ENCODE data around the gene TIGD1.
A peak's percentile ranks its signal among the peaks of the same experiment; 100 is the strongest.

Gene TIGD1

GRCh38 chr2:232521959-232522622, 28.3 kb downstream of the TIGD1 start:
- peak; percentile 20 for DNase-seq

DNA sequence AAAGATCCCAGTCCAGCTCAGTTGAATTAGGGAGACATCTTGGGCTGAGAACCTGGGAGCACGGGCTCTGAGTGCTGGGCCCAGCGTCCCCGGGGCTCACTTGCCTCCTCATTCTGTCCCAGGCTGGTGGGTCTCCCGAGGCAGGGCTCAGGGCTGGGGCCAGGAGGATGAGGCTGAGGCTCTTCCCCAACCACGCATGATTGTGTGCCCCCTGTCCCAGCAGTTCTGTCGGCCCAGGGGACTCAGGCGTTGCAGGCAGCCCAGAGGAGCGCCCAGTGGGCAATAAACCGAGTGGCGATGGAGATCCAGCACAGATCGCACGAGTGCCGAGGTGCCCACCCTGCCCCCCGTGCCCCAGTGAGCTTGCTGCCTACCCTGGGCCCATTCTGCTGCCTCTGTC, 29.3 kb downstream of the TIGD1 start:
- no peak for DNase-seq

DNA sequence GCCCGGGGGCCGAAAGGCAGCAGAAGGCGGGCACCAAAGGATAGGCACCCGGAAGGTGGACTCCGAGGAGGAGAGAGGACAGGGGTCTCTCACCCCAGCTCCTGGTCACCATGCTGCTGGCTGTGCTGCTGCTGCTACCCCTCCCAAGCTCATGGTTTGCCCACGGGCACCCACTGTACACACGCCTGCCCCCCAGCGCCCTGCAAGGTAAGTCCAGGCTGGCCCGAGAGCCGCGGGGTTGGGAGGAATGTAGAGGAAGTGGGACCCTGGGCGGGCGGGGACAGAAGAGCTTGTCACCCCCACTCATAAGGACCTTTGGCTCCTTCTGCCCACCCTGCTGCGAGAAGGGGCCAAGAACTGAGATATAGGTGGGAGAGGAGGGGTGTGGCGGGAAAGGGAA, 29.9 kb downstream of the TIGD1 start:
- no peak for DNase-seq

DNA sequence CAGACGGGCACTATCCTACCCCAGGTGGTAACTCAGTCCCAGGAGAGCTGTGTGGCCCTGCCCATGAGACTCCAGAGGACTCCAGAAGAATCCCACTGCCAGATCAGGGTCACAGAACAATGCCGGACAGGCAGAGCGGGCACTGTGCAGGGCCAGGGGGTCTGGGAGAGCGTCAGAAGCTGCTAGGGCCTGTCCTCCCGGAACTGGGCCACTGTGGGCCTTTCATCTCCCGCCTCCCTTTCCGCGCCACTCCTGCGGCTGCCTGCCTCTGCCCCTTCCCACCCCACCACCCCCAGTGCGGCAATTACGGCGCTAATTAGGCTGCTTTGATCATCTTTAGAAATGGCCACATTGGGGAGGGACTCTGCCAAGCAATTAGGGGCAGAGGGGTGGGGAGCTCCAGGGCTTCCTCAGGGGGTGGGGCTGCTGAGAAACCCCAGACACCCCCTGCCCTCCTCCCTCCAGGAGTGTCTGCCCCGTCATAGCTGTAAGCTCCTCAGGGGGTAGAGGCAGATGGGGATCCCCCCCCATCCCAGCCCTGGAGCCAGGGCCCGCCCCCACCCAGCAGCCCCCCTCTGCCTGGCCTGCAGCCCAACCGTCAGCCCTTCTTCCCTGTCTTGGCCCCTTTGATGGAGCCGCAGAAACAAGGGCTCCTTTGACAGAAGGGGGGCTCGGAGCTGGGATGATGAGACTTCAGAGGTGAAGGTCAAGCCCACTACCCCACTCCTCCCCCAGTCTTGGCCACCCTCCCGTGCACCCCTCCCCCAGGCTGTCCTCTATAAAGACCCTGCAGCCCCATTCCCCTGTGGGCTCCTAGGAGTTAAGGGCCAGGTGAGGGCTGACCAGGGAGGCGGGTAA, 30.5 kb downstream of the TIGD1 start, which contains the start of gene PRSS56:
PRSS56 (plus strand) TSS at position 808 of the 858 bp plus-strand sequence. CDS start 211 bp downstream, outside the sequence.
- no peak for DNase-seq

DNA sequence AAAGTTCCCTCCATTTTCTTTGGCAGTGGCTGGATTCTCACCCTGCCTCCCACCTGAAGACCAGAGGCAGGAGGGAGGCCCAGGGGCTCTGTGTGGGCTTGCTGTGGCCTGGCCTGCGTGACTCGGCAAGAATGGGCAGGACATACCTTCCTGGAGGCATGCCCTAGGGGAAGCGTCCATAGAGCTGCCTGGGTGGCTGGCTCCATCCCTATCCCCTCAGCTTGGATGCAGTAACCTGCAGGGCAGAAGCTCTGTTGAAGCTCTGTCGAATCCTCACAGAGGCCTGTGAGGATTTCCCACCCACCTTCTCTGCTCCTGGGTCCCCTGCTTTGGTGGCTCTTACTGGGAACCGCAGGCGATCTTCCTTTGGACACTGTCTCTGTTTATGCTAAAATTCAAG, 31.5 kb downstream of the TIGD1 start:
- no peak for DNase-seq

DNA sequence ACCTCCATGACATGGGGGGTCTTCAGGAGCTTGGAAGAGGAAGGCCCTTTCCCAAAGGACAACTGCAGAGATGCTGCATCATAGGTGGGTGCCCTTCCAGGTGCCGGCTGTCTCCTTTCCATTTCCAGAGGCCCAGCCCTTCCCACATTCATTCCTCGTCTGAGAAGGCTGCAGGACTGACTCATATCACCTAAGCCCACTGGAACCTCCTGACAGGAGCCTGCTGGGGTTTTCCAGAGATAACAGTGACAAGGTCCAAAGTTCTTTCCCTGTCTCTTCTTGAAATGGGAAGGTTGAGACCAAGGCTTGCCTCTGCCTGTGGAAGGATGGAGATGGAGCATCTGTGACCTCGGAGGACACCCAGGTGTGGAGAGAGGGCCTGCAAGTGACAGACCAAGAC, 33.8 kb downstream of the TIGD1 start:
- no peak for DNase-seq

DNA sequence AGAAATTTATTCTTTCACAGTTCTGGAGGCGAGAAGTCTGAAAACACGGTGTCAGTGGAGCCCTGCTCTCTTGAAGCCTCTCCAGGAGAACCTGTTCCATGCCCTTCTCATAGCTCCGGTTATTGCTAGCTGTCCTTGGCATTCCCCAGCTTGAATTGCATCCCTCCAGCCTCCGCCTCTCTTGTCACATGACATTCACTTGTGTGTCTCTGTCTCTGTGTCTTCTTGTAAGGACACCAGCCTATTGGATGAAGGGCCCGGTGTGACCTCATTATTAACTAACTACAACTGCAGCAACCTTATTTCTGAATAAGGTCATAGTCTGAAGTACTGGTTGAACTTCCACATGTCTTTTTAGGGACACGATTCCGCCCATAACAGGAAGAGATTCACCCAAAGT, 34.7 kb downstream of the TIGD1 start:
- no peak for DNase-seq

DNA sequence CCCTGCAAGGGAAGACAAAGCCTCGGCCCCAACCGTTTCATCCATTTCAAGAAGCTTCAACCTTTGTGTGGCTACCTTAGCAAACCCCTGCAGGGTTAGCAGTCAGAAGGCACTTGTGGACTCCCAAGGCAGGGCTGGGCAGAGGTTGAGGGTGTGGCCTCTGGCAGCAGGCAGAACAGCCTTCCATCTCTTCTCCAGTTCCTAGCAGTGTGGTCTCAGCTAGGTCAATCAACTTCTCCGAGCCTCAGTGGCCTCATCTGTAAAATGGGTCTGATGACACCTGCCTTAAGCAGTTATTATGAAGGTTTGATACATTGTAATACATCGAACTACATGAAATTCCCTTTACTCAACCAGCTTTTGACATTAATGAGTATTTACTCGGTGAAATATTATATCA, 37.0 kb downstream of the TIGD1 start:
- no peak for DNase-seq

GRCh38 chr2:232512602-232513001, 37.8 kb downstream of the TIGD1 start:
- DNase-seq: no peak

DNA sequence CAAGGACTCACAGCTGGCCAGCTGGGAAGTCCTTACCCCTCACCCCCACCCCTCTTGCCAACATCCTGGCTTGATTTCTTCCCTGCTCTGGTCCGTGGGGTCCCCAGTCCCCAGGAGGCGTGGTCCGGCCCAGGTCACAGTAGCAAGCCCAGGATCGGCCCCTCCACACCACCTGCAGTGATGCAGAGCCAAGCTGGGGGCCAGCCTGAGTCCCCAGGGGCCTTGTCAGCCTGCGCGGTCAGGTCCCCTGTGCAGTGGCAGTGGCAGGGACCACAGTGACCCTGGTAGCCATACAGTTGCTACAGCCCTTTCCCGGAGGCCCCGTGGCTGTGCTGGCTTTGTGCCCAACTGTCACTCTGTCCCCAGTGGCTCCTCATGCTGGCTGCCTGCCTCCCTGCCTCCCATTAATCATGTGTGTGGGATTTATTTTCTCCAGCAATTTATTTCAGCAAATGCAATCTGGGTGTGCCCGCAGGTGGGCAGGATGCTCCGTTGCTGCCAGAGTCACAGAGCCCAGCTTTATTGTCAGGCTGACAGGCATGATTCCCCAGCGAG, 38.9 kb downstream of the TIGD1 start:
- no peak for DNase-seq

GRCh38 chr2:232508251-232508650, 42.1 kb downstream of the TIGD1 start:
- DNase-seq: no peak

- no peak for DNase-seq
Observed at GRCh38 chr2:232506709-232507108, 43.6 kb downstream of the TIGD1 start.

GRCh38 chr2:232505856-232506255, 44.5 kb downstream of the TIGD1 start:
- no peak for DNase-seq

DNA sequence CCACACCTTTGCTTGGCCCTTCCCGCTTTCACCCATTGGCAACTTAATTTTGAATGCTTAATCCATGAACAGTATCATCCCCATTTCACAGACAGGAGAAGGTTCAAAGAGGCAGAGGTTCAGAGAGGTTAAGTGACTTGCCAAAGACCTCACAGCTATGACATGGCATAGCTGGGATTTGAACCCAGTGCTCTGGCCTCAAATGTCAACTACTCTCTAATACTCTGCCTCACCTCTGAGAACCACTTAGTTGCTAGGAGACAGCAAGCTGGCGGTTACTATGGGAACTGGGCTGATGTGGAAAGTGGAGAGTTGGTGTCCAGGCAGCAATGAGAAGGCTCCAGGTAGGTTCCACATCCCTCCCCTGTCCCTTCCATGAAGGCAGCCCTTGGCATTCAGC, 45.9 kb downstream of the TIGD1 start:
- no peak for DNase-seq

DNA sequence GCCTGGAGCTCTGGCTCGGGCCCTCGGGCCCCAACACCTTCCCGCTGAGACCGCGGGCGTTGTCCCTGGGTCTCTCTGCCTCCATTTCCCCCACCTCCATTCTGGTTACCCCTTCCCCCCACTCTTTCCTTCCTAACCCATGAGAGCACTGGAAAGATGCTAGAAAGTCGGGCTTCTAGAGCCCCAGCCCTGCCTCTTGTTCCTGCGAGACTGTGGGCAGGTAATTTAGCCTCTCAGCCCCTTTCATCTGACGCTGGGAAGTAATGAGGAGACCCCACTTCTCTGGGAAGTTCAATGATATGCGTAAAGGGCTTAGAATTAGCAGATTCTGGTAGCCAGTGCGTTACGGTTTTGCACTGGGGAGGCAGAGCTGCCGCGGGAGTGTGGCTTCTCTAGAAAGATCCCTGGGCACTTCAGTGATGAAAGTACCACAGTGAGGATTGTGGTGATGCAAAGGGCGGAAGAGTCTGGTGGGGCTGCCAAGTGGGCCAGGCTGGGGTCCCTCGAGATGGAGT, 46.5 kb downstream of the TIGD1 start:
- DNase-seq: no peak

DNA sequence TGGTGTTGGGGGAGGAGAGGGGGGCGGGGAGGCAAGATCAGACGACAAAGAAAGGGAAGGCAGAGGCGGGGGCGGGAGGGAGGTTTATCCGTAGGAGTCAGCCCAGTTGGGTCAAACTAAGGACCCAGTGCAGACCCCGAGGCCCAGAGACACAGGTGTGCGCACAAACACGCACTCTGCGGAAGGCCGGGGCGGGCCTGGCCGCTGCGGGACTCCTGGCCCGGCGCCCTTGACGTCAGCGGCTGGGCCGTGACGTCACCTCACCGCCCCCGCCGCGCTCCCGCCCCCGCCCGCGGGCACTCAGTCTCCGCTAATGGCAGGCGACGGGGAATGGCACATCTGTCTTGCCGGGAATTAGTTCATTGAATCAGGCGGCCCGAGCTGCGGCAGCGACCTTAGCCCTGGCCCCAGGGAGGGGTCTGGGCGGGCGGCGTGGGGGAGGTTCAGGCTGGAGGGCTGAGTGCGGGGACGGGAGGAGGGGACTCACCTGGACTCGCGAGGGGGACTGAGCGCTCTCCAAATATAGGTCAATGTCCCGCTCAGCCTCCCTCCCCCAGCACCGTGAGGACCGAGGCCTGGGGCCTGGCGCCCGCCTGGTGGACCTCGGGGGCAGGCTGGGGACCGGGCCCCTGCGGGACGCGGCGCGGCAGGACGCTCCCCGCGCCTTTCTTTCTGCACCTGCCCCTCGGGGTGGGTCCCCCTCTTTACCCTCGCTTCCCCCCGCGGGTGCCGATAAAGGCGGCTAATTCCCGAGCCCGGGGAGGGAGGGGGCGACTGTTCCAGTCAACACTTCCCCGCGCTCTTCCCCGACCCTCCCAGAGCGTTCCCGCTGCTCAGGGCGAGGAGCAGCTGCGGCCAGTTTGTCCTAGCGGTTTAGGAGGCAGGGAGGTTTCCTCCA, 47.2 kb downstream of the TIGD1 start:
- DNase-seq: no peak

DNA sequence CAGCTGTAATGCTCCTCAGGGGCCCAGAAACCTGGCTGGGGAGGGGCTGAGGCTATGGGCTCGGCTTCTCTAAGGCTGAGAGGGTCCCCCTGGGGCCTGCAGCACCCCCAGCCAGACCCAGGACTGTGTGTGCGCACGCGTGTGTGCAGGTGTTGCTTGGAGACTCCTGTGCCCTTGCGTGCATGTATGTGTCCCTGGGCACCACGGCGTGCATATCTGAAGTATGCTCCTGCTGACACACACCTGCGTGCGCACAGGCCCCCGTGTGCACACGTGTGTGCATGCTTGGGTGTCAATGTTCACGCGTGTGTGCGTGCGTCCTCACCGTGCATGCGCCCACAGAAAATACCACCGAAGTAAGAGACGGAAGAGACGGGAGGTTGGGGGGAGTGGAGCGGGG, 47.8 kb downstream of the TIGD1 start:
- DNase-seq: no peak

DNA sequence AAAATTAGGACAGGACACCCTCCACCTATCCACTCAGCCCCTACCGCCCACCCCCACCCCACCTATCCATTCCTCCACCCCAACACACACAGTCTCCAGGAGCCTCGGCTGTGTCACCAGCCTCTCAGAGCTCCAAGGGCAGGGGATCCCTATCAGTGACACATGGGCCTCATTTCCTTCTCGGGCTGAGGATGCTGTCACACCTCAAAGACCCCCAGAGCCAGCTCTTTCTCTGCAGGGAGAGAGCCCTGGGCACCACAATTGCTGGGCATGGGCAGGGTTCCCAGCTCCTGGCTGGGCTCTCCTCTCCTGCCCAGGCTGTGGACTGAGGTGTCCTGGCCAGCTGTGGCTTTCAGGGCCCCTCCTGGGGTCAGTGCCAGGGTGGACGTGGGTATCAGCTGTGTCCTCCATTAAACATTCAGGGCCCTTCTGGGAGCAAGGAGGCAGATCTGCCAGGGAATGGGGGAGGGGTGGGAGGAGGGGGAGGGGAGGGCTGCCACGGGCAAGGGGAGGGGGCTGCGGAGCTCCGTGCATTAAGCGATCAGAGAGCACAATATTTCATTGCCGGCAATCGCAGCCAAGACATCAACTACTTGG, 48.5 kb downstream of the TIGD1 start:
- no peak for DNase-seq

GRCh38 chr2:232501331-232501771, 49.0 kb downstream of the TIGD1 start:
- no peak for DNase-seq

DNA sequence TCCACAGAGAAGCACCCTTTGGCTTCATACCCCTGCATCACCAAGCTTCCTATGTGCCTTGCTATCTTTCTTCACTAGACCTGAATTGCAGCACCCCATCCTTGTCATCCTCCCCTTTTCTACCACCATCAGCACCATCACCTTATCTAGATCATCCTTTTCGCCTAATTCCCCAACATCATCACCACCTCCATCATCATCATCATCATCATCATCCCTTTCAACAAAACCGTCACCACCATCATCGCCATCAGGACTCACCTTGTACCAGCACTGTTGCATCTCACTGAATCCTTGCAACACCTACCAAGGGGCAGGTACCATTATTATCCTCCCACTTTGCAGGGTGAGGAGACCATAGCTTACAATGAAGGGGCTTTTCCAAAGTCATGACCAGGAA, 51.9 kb downstream of the TIGD1 start:
- no peak for DNase-seq

Measured in hematopoietic multipotent progenitor cell treated with erythropoietin and hydrocortisone succinate and interleukin-3 and kit ligand, for 8 days (in vitro differentiated cells).